Fibroblast of villous mesenchyme (primary cell): ENCODE data around the gene CFAP100. TPM values are rescaled to one million over a fixed set of nuclear protein-coding genes. Genes with fewer than 3 reads are reported as not detected.

Source experiments
- DNase-seq: peaks from one replicate; pipeline ENCODE4 v3.0.0-alpha.2; 2010; ENCODE audit warnings: low read depth
- H3K4me3 ChIP-seq: 2 replicates; pipeline ENCODE4 v1.5.1; 2011; ENCODE audit warnings: low read depth, mild to moderate bottlenecking, low read length
- CTCF ChIP-seq: IDR thresholded peaks from 2 replicates; pipeline ENCODE4 v1.5.1; 2012; ENCODE audit warnings: low read depth, mild to moderate bottlenecking, low read length; ENCODE audit not compliant: insufficient read depth
- total RNA-seq: library from RNA; depleted of rRNA; stranded (reverse); fragments of >200 nt; gene quantifications from 2 replicates; pipeline ENCODE4 v1.2.3, GENCODE V29; 2012

CFAP100 gene
- total RNA-seq, 1 donor: not detected

- TF ChIP-seq CTCF: no peak
- peak; percentile 48 for DNase-seq
- no peak overlapping the region for H3K4me3 ChIP-seq
Measured at GRCh38 chr3:126352476-126353454, 41.9 kb upstream of the CFAP100 start.

GRCh38 chr3:126353694-126354321 lies 40.9 kb upstream of the CFAP100 start:
- TF ChIP-seq CTCF: no peak
- no peak for DNase-seq
- no peak overlapping the region for H3K4me3 ChIP-seq

DNA sequence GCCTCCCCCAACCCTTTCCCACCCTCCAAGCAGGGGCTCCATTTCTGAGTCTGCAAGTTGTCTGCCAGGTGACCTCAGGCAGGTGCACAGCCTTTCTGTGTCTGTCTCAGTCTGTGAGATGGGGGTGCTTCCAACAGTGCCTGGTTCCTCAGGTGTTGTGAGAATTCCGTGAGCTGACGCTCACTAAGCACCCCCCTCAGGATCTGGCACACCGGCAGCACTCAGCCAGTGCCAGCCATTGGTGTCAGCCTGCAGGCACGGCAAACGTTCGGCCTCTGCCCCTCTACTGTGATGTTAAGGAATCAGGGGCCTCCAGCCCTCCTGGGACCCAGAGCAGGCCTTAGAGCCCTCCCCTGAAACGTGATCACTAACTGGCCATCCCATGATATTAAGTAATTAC lies 39.9 kb upstream of the CFAP100 start:
- no peak overlapping the region for H3K4me3 ChIP-seq
- TF ChIP-seq CTCF: no peak
- no peak for DNase-seq

DNA sequence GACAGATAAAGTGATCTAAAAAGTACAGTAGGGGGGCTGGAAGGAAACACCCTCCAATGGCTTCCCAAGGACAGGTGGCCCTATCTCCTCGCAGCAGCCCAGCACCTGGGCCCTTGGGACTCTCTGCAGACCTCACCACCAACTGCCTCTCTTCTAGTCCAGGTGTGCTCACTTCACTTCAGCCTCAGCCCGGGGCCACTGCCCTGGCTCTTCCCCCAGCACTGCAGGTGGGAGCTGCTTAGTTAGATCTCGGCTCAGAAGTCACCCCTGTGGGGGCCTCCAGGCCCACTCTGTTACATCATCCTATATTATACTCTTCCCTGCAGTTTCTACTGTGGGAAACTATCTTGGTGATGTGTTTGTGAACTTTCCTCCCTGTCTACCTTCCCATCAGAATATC lies 39.5 kb upstream of the CFAP100 start:
- no peak for TF ChIP-seq CTCF
- DNase-seq: no peak
- H3K4me3 ChIP-seq: no peak overlapping the region

DNA sequence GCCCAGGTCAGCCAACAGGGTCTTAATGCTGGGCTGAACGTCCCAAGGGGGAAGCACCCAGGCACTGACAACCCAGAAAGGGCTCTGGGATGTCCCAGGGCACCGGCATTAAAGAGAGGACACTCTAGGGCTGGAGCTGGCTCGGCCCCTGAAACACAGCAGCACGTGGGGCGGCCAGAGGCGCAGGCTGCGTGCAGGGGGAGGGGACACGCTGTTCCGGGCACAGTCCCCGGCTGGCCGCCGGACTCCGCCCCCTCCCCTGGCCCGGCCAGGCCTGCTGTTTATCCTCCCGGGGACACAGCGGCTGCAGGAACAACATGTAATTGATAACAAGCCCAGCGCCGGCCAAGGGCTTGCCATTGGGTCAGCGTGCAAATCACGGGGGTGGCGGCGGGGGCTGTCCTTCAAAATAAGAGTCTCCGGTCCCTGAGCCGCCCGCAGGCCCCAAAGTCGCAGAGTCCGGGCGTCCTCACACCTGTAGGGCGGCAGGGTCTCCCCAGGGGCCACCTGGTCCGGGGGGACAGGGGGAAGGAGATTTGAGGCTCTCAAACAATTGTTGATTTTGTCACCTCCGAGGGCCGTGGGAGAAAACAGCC lies 38.8 kb upstream of the CFAP100 start:
- DNase-seq: peak; percentile 94
- TF ChIP-seq CTCF: no peak
- peak overlapping the region; percentile 56 for H3K4me3 ChIP-seq

GRCh38 chr3:126356373-126357264 lies 38.1 kb upstream of the CFAP100 start:
- no peak for TF ChIP-seq CTCF

More at GRCh38 chr3:126356373-126357264, 38.1 kb upstream of the CFAP100 start:
- no peak for DNase-seq
- H3K4me3 ChIP-seq: peak overlapping the region; percentile 56
